ENCODE results near the gene AMELY. TPM values are rescaled to one million over a fixed set of nuclear protein-coding genes. Genes with fewer than 3 reads are reported as not detected.

AMELY gene, protein sequence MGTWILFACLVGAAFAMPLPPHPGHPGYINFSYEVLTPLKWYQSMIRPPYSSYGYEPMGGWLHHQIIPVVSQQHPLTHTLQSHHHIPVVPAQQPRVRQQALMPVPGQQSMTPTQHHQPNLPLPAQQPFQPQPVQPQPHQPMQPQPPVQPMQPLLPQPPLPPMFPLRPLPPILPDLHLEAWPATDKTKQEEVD
- total RNA-seq (not detected in 2 replicates), polyA plus RNA-seq (not detected in 2 replicates), polyA minus RNA-seq (ENCODE audit: low replicate concordance) (not detected in 2 replicates)
- not detected in 2 replicates for polyA plus RNA-seq (2012)

DNA sequence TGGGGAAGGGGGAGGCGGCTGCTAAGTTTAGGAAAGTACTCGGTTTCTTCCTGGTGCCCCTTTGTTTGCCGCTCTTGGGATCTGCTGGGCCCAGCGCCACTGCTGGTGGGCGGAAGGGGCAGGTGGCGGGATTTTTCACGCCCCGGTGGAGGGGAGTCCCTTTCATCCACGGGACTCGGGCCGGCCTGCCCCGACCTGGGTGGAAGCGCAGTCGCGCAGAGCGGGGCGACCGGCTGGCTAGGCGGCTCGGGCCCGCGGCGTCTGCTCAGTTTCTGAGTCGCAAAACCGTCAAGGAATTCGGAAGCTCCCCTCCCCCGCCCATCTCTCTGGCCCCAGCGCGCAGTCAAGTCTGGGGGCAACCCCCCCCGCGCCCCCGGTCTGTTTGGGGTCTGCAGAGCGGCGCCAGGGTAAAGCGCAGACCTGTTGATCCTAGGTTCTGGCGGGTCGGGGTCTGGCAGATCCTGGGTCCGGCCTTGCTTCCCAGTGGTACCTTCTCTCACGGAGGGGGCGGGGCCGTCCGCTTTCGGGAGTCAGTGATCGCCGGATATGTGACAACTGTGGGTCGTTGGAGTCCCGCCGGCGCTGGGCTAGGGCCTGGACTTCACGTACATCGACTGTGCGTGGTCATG lies at the start of gene AMELY:
TSS of gene AMELY (minus strand) at position 500 of the 629 bp plus-strand sequence. CDS start 39,144 bp downstream, outside the sequence.
- no peak for DNase-seq (ENCODE audit: low read depth in 2 of 2)
- Histone ChIP-seq H3K4me3 (replicated peaks in 1 of 4; ENCODE audit: control extremely low read depth in 1 of 4, insufficient read depth in 1 of 4, low read depth in 3 of 4, low read length in 4 of 4) (no peak within 1 kb of the TSS), H3K4me1 (ENCODE audit: control insufficient read depth, extremely low read depth, insufficient read depth, low read length) (no peaks in the 10 kb centered on the region), H3K9ac (ENCODE audit: insufficient read depth, low read length) (no peak within 1 kb of the TSS), H4K20me1 (ENCODE audit: control insufficient read depth, extremely low read depth, insufficient read depth, low read length) (no peaks in the 10 kb centered on the region), H3K36me3 (ENCODE audit: control insufficient read depth, insufficient read depth, low read length) (no peaks in the 10 kb centered on the region), H3K27ac (ENCODE audit: insufficient read depth, low read length) (no peak within 1 kb of the TSS), H3K4me2 (ENCODE audit: extremely low read depth, insufficient read depth, low read length) (no peak within 1 kb of the TSS), H2AFZ (ENCODE audit: low read length) (no peak within 1 kb of the TSS), H3K79me2 (ENCODE audit: control insufficient read depth, insufficient read depth, low read length) (no peaks in the 10 kb centered on the region), H3K27me3 (ENCODE audit: control insufficient read depth, insufficient read depth, low read length) (no peaks in the 10 kb centered on the region), H3K9me3 (ENCODE audit: control insufficient read depth, insufficient read depth, low read depth, low read length) (no peaks in the 10 kb centered on the region)
- TF ChIP-seq EZH2 (IDR thresholded peaks at IDR 0.05; ENCODE audit: low read length, missing control alignments), result no peak
- TF ChIP-seq, protein P1, sequence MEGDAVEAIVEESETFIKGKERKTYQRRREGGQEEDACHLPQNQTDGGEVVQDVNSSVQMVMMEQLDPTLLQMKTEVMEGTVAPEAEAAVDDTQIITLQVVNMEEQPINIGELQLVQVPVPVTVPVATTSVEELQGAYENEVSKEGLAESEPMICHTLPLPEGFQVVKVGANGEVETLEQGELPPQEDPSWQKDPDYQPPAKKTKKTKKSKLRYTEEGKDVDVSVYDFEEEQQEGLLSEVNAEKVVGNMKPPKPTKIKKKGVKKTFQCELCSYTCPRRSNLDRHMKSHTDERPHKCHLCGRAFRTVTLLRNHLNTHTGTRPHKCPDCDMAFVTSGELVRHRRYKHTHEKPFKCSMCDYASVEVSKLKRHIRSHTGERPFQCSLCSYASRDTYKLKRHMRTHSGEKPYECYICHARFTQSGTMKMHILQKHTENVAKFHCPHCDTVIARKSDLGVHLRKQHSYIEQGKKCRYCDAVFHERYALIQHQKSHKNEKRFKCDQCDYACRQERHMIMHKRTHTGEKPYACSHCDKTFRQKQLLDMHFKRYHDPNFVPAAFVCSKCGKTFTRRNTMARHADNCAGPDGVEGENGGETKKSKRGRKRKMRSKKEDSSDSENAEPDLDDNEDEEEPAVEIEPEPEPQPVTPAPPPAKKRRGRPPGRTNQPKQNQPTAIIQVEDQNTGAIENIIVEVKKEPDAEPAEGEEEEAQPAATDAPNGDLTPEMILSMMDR (conservative IDR thresholded peaks at IDR 0.05 in 1 of 2, IDR thresholded peaks at IDR 0.05 in 1 of 2; ENCODE audit: low read depth in 1 of 2, low read length in 2 of 2), result no peak

DNA sequence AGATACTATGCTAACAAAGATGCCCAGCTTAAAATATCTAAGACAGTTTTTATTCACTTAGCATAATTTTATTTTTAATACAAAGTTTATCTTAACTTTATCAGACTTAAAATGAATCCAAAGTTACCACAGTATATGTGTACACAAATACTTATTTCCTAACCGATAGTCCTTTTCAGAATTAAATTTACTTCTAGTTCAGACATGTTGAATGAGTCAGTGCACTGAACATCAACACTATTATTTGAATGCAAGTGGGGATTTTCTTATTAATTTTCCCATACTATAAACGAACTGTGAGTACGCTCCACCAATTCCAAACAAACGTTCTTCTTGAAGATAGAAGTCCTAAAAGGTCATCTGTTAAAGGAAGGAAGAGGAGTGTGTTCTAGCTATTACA lies 38.4 kb upstream of the AMELY start:
- no peak for DNase-seq (ENCODE audit: low read depth in 2 of 2)
- Histone ChIP-seq H2AFZ (ENCODE audit: low read length) (no peak overlapping the region), H3K79me2 (ENCODE audit: control insufficient read depth, insufficient read depth, low read length) (no peaks in the 10 kb centered on the region)

GRCh38 chrY:6948378-6948777 lies 36.8 kb upstream of the AMELY start:
- Histone ChIP-seq H2AFZ (ENCODE audit: low read length) (no peak overlapping the region), H3K4me3 (replicated peaks in 1 of 4; ENCODE audit: control extremely low read depth in 1 of 4, insufficient read depth in 1 of 4, low read depth in 3 of 4, low read length in 4 of 4) (no peak overlapping the region), H3K27me3 (ENCODE audit: control insufficient read depth, insufficient read depth, low read length) (no peaks in the 10 kb centered on the region), H3K79me2 (ENCODE audit: control insufficient read depth, insufficient read depth, low read length) (no peaks in the 10 kb centered on the region), H3K4me2 (ENCODE audit: extremely low read depth, insufficient read depth, low read length) (no peak overlapping the region), H4K20me1 (ENCODE audit: control insufficient read depth, extremely low read depth, insufficient read depth, low read length) (no peaks in the 10 kb centered on the region), H3K9me3 (ENCODE audit: control insufficient read depth, insufficient read depth, low read depth, low read length) (no peaks in the 10 kb centered on the region), H3K9ac (ENCODE audit: insufficient read depth, low read length) (no peak overlapping the region), H3K4me1 (ENCODE audit: control insufficient read depth, extremely low read depth, insufficient read depth, low read length) (no peaks in the 10 kb centered on the region), H3K27ac (ENCODE audit: insufficient read depth, low read length) (no peak overlapping the region), H3K36me3 (ENCODE audit: control insufficient read depth, insufficient read depth, low read length) (no peaks in the 10 kb centered on the region)
- TF ChIP-seq EZH2 (IDR thresholded peaks at IDR 0.05; ENCODE audit: low read length, missing control alignments), result no peak
- no peak for DNase-seq (ENCODE audit: low read depth in 2 of 2)

More for the DNA sequence above, 38.4 kb upstream of the AMELY start:
- H3K4me1 ChIP-seq (ENCODE audit: control insufficient read depth, extremely low read depth, insufficient read depth, low read length), result no peaks in the 10 kb centered on the region
- no peaks in the 10 kb centered on the region for H3K9me3 ChIP-seq (ENCODE audit: control insufficient read depth, insufficient read depth, low read depth, low read length)
- no peak overlapping the region for H3K4me3 ChIP-seq (replicated peaks in 1 of 4; ENCODE audit: control extremely low read depth in 1 of 4, insufficient read depth in 1 of 4, low read depth in 3 of 4, low read length in 4 of 4)
- H3K36me3 ChIP-seq (ENCODE audit: control insufficient read depth, insufficient read depth, low read length), result no peaks in the 10 kb centered on the region
- TF ChIP-seq, protein P1 (conservative IDR thresholded peaks at IDR 0.05 in 1 of 2, IDR thresholded peaks at IDR 0.05 in 1 of 2; ENCODE audit: low read depth in 1 of 2, low read length in 2 of 2), result no peak
- no peak for TF ChIP-seq EZH2 (IDR thresholded peaks at IDR 0.05; ENCODE audit: low read length, missing control alignments)
- H3K9ac ChIP-seq (ENCODE audit: insufficient read depth, low read length), result no peak overlapping the region
- H4K20me1 ChIP-seq (ENCODE audit: control insufficient read depth, extremely low read depth, insufficient read depth, low read length), result no peaks in the 10 kb centered on the region
- no peaks in the 10 kb centered on the region for H3K27me3 ChIP-seq (ENCODE audit: control insufficient read depth, insufficient read depth, low read length)
- H3K27ac ChIP-seq (ENCODE audit: insufficient read depth, low read length), result no peak overlapping the region
- H3K4me2 ChIP-seq (ENCODE audit: extremely low read depth, insufficient read depth, low read length), result no peak overlapping the region

Measured in fibroblast of lung (primary cell).